ENCODE results near the gene HOXC9.

HOXC9 gene

DNA sequence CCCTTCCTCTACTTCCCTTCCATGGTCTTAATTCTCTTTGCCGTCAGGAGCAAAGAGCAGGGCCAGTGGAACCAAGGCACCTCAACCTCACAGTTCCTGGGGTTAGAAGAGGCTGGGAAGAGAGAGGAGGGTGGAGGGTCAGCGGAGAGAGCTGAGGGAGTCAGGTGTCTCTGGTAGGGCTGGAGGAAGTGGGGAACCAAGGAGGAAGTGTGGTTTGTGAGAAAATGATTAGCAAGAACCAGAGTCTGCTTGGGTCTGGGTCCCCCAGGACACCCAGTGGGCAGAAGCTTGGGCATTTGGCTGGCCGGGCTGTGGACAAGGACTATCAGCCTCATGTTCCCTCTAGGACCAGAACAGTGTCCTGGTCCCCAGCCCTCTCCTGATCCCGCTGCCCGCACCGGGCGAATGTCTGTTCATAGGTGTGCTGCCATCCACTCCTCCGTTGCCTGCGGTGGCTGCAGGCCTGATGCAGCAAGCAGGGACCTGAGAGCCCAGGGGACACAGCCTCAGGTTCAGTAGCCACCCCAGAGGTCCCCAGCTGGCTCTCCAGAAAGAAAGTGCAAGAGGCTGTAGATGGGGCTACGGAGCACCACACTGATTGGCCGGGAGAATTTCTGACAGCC is 42.9 kb upstream of the HOXC9 start (continued):
- TF ChIP-seq TCF7L2 (IDR thresholded peaks at IDR 0.05; ENCODE audit: borderline replicate concordance, low read depth, low read length), result no peak
- no peak for TF ChIP-seq KLF9 (tag by site-specific recombination; IDR thresholded peaks at IDR 0.05; ENCODE audit: low read depth)
- no peak for TF ChIP-seq BCL11A (tag by site-specific recombination; IDR thresholded peaks at IDR 0.05; ENCODE audit: low read depth)
- TF ChIP-seq ZNF660 (tag by site-specific recombination; IDR thresholded peaks at IDR 0.05), result no peak
- TF ChIP-seq ZNF701 (tag by site-specific recombination; IDR thresholded peaks at IDR 0.05), result no peak
- TF ChIP-seq ZNF48 (tag by site-specific recombination; IDR thresholded peaks at IDR 0.05), result no peak
- TF ChIP-seq, protein P1, sequence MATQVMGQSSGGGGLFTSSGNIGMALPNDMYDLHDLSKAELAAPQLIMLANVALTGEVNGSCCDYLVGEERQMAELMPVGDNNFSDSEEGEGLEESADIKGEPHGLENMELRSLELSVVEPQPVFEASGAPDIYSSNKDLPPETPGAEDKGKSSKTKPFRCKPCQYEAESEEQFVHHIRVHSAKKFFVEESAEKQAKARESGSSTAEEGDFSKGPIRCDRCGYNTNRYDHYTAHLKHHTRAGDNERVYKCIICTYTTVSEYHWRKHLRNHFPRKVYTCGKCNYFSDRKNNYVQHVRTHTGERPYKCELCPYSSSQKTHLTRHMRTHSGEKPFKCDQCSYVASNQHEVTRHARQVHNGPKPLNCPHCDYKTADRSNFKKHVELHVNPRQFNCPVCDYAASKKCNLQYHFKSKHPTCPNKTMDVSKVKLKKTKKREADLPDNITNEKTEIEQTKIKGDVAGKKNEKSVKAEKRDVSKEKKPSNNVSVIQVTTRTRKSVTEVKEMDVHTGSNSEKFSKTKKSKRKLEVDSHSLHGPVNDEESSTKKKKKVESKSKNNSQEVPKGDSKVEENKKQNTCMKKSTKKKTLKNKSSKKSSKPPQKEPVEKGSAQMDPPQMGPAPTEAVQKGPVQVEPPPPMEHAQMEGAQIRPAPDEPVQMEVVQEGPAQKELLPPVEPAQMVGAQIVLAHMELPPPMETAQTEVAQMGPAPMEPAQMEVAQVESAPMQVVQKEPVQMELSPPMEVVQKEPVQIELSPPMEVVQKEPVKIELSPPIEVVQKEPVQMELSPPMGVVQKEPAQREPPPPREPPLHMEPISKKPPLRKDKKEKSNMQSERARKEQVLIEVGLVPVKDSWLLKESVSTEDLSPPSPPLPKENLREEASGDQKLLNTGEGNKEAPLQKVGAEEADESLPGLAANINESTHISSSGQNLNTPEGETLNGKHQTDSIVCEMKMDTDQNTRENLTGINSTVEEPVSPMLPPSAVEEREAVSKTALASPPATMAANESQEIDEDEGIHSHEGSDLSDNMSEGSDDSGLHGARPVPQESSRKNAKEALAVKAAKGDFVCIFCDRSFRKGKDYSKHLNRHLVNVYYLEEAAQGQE (tag by site-specific recombination; IDR thresholded peaks at IDR 0.05), result no peak
- TF ChIP-seq ZNF501 (tag by site-specific recombination; IDR thresholded peaks at IDR 0.05), result no peak

DNA sequence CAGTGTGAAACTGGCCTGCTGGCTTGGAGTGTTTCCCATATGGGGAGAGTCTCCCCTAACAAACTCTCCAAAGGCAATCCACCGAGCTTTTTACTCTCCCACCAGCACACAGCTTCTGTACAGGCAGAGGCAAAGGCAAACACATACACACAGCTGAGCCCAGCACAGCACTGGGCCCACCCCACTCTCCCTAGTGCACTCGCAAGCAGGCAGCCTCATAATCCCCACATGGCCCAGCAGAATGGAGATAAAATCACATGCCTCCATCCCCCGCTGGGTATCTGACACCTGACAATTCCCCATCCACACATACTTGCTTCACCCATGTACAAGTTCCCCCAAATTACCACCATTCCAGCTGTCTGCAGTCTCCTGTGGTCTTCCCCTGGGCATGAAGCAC is 41.8 kb upstream of the HOXC9 start:
- CTCF ChIA-PET, result interaction anchor here (0.6 kb wide), 2 partner anchors 12 to 60 kb away, joined by 5 to 7 read pairs; no protein-coding TSS in a partner anchor
- Histone ChIP-seq H3K36me3 (ENCODE audit: control insufficient read depth in 2 of 2, insufficient read depth in 1 of 2, low read length in 2 of 2) (peaks cover 0 to 8% of the 10 kb centered on the region in 2 experiments; a peak in 1 of 3 replicates), H3K9me3 (ENCODE audit: control insufficient read depth, insufficient read depth, low read depth, low read length) (no peaks in the 10 kb centered on the region), H3K4me3 (ENCODE audit: low read depth, low read length) (no peak overlapping the region), H3K27ac (ENCODE audit: extremely low read depth, low read depth, low read length) (no peak overlapping the region; the same call in 1 of the 2 replicates), H3K4me1 (ENCODE audit: control insufficient read depth, insufficient read depth, low read length) (peaks cover 10% of the 10 kb centered on the region)
- POLR2A ChIA-PET, result no interaction called here
- TF ChIP-seq, protein P2, sequence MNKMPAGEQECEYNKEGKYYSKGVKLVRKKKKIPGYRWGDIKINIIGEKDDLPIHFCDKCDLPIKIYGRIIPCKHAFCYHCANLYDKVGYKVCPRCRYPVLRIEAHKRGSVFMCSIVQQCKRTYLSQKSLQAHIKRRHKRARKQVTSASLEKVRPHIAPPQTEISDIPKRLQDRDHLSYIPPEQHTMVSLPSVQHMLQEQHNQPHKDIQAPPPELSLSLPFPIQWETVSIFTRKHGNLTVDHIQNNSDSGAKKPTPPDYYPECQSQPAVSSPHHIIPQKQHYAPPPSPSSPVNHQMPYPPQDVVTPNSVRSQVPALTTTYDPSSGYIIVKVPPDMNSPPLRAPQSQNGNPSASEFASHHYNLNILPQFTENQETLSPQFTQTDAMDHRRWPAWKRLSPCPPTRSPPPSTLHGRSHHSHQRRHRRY (tag by site-specific recombination; IDR thresholded peaks at IDR 0.05), result no peak
- TF ChIP-seq YY1 (tag by site-specific recombination; IDR thresholded peaks at IDR 0.05) (no peak), ZIC2 (tag by site-specific recombination; IDR thresholded peaks at IDR 0.05) (peak; percentile 37; the same call in 1 of the 2 replicates), ZNF335 (tag by site-specific recombination; conservative IDR thresholded peaks at IDR 0.05) (peak; percentile 48), ZNF24 (tag by site-specific recombination; IDR thresholded peaks at IDR 0.05) (no peak), ZNF660 (tag by site-specific recombination; IDR thresholded peaks at IDR 0.05) (no peak), ZFP69B (tag by site-specific recombination; IDR thresholded peaks at IDR 0.05) (peak; percentile 81)
- TF ChIP-seq, protein P3, sequence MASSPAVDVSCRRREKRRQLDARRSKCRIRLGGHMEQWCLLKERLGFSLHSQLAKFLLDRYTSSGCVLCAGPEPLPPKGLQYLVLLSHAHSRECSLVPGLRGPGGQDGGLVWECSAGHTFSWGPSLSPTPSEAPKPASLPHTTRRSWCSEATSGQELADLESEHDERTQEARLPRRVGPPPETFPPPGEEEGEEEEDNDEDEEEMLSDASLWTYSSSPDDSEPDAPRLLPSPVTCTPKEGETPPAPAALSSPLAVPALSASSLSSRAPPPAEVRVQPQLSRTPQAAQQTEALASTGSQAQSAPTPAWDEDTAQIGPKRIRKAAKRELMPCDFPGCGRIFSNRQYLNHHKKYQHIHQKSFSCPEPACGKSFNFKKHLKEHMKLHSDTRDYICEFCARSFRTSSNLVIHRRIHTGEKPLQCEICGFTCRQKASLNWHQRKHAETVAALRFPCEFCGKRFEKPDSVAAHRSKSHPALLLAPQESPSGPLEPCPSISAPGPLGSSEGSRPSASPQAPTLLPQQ (tag by site-specific recombination; IDR thresholded peaks at IDR 0.05), result peak; percentile 93
- TF ChIP-seq, protein P4, sequence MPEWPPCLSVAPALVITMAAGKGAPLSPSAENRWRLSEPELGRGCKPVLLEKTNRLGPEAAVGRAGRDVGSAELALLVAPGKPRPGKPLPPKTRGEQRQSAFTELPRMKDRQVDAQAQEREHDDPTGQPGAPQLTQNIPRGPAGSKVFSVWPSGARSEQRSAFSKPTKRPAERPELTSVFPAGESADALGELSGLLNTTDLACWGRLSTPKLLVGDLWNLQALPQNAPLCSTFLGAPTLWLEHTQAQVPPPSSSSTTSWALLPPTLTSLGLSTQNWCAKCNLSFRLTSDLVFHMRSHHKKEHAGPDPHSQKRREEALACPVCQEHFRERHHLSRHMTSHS (tag by site-specific recombination; IDR thresholded peaks at IDR 0.05), result no peak
- TF ChIP-seq, protein P5, sequence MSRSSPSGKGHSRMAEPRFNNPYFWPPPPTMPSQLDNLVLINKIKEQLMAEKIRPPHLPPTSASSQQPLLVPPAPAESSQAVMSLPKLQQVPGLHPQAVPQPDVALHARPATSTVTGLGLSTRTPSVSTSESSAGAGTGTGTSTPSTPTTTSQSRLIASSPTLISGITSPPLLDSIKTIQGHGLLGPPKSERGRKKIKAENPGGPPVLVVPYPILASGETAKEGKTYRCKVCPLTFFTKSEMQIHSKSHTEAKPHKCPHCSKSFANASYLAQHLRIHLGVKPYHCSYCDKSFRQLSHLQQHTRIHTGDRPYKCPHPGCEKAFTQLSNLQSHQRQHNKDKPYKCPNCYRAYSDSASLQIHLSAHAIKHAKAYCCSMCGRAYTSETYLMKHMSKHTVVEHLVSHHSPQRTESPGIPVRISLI (tag by site-specific recombination; IDR thresholded peaks at IDR 0.05), result no peak
- TF ChIP-seq, protein P6, sequence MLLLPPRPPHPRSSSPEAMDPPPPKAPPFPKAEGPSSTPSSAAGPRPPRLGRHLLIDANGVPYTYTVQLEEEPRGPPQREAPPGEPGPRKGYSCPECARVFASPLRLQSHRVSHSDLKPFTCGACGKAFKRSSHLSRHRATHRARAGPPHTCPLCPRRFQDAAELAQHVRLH (tag by site-specific recombination; IDR thresholded peaks at IDR 0.05), result no peak

Measured in HEK293 (cell line).